Thyroid gland (tissue), 4 donors: ENCODE measurements around the gene ARIH2.

Experiments used
- CTCF ChIP-seq, 6 experiments: fragments of 200-600 bp in 3 of 6; fragments of 450-650 bp in 3 of 6; sonication (generic) in 3 of 6; IDR thresholded peaks; one replicate each; pipeline ENCODE4 v1.5.1; 2016 to 2019; ENCODE audit warnings: antibody characterized with exemption in 6 of 6, mild to moderate bottlenecking in 2 of 6, inconsistent platforms in 1 of 6, moderate library complexity in 1 of 6
- POLR2A ChIP-seq, 2 donors: fragments of 450-650 bp; IDR thresholded peaks; one replicate each; pipeline ENCODE4 v1.6.1; 2017; ENCODE audit warnings: antibody characterized with exemption in 2 of 2, mild to moderate bottlenecking in 2 of 2, moderate library complexity in 1 of 2

DNA sequence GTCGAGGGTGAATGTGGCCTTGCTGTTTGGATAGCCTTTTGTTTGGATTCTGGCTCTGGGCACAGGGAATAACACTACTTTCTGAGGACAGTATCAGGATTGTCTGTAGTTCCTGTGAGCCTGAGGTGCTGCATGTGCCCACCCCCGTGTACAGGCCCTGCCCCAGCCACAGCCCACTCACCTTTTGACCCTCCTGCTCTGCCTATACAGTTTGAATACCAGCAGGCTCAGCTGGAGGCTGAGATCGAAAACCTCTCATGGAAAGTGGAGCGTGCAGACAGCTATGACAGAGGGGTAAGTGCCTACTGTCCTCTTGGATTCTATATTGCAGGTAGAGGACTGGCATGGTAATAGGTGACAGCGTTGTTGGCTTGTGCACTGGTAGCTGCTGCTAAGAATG lies 64.0 kb downstream of the ARIH2 start:
- TF ChIP-seq CTCF (IDR thresholded peaks at IDR 0.05): no peak
- no peak for TF ChIP-seq POLR2A (IDR thresholded peaks at IDR 0.05)
